Uterus (tissue), 4 donors: ENCODE measurements around the gene ABCG1. TPM values are rescaled to one million over a fixed set of nuclear protein-coding genes. Genes with fewer than 3 reads are reported as not detected.

Experiments used
- DNase-seq, 2 donors: peaks; one replicate each; pipeline ENCODE4 v3.0.0-alpha.2; 2019 to 2020
- H3K27ac ChIP-seq, 2 donors: fragments of 200-600 bp; sonication (generic); 1 replicate in 1 of 2; 2 replicates in 1 of 2; pipeline ENCODE4 v1.5.1; 2016 to 2018
- H3K27me3 ChIP-seq, 2 donors: fragments of 200-600 bp; sonication (generic); one replicate each; pipeline ENCODE4 v1.5.1; 2018 to 2019; ENCODE audit warnings: control low read depth in 1 of 2
- H3K36me3 ChIP-seq, 2 donors: fragments of 200-600 bp; sonication (generic); one replicate each; pipeline ENCODE4 v1.5.1; 2019; ENCODE audit warnings: control low read depth in 1 of 2
- H3K4me1 ChIP-seq, 2 donors: fragments of 200-600 bp; sonication (generic); one replicate each; pipeline ENCODE4 v1.5.1; 2018 to 2019; ENCODE audit warnings: control low read depth in 1 of 2
- H3K4me3 ChIP-seq, 2 donors: fragments of 200-600 bp; sonication (generic); 1 replicate in 1 of 2; 2 replicates in 1 of 2; pipeline ENCODE4 v1.5.1; 2018 to 2019; ENCODE audit warnings: mild to moderate bottlenecking in 1 of 2
- H3K9me3 ChIP-seq, 2 donors: fragments of 200-600 bp; sonication (generic); one replicate each; pipeline ENCODE4 v1.5.1; 2019; ENCODE audit warnings: control low read depth in 1 of 2
- POLR2A ChIP-seq, 2 donors: fragments of 450-650 bp; IDR thresholded peaks; one replicate each; pipeline ENCODE4 v1.6.1; 2016; ENCODE audit warnings: antibody characterized with exemption in 2 of 2, mild to moderate bottlenecking in 1 of 2, moderate library complexity in 1 of 2
- intact Hi-C: fragments of 100-400 bp; cut with DNase I; formaldehyde crosslinking; loops from one replicate; pipeline ENCODE4 v1.15.1; 2023; ENCODE audit warnings: low total_unique reads
- total RNA-seq, 4 donors: library from RNA; depleted of rRNA in 3 of 4; stranded (reverse); fragments of >200 nt in 3 of 4; gene quantifications; one replicate each; pipeline versions ENCODE4 v1.1.0 to v1.2.4, GENCODE V29; 2014 to 2023
- TF ChIP-seq, protein P1 (sequence below), 4 experiments: fragments of 200-600 bp in 2 of 4; fragments of 450-650 bp in 2 of 4; sonication (generic) in 2 of 4; IDR thresholded peaks; one replicate each; pipeline ENCODE4 v1.5.1; 2016 to 2019; ENCODE audit warnings: antibody characterized with exemption in 4 of 4, mild to moderate bottlenecking in 2 of 4, moderate library complexity in 1 of 4
- donor health status: DM: yes; HTN: yes; CAD: no.

The ABCG1 gene
- total RNA-seq, 4 donors from 2014 or later: 11.8 to 51.7 (median 18.4) TPM

DNA sequence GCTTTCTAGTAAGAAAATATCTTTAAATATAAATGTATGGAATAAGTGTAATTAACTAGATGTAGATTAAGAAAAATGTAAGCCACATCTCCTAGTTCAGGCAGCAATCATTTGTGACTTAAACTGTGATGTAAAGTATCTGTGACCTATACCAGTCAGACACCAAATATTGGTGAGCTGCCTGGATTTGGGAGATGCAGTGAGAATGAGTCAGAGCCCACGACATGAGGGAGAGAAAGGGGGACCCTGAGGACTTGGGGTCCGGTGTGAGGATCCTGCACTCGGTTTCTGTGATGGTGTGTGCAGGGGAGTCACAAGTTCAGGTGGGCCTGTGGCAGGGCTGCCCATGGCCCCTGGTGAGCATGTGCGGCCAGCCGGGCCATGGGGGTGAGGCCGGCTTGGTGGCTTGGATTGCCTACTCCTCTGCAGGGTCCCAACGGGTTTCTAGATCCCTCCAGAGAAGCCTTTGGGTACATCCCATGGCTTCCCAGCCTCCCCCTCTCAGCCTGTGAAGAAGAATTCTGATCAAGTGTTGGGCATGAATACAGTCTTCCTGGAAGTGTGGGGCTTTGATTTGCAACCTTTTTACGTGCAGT is 19.0 kb upstream of the ABCG1 start:
- Histone ChIP-seq H3K4me3 (no peak overlapping the region), H3K9me3 (no peaks in the 10 kb centered on the region), H3K27me3 (no peaks in the 10 kb centered on the region), H3K4me1 (no peaks in the 10 kb centered on the region), H3K27ac (no peak overlapping the region), H3K36me3 (no peaks in the 10 kb centered on the region)
- DNase-seq: no peak
- intact Hi-C loops: no loop called here
- TF ChIP-seq POLR2A (IDR thresholded peaks at IDR 0.05): no peak
- TF ChIP-seq, protein P1, sequence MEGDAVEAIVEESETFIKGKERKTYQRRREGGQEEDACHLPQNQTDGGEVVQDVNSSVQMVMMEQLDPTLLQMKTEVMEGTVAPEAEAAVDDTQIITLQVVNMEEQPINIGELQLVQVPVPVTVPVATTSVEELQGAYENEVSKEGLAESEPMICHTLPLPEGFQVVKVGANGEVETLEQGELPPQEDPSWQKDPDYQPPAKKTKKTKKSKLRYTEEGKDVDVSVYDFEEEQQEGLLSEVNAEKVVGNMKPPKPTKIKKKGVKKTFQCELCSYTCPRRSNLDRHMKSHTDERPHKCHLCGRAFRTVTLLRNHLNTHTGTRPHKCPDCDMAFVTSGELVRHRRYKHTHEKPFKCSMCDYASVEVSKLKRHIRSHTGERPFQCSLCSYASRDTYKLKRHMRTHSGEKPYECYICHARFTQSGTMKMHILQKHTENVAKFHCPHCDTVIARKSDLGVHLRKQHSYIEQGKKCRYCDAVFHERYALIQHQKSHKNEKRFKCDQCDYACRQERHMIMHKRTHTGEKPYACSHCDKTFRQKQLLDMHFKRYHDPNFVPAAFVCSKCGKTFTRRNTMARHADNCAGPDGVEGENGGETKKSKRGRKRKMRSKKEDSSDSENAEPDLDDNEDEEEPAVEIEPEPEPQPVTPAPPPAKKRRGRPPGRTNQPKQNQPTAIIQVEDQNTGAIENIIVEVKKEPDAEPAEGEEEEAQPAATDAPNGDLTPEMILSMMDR (IDR thresholded peaks at IDR 0.05): no peak

- no peaks in the 10 kb centered on the region for H3K9me3 ChIP-seq
- intact Hi-C loops: no loop called here
- H3K27ac ChIP-seq: no peak overlapping the region
- H3K27me3 ChIP-seq: no peaks in the 10 kb centered on the region
- TF ChIP-seq, protein P1 (IDR thresholded peaks at IDR 0.05): no peak
- no peak for TF ChIP-seq POLR2A (IDR thresholded peaks at IDR 0.05)
- no peak for DNase-seq
- no peaks in the 10 kb centered on the region for H3K4me1 ChIP-seq
- H3K36me3 ChIP-seq: no peaks in the 10 kb centered on the region
- H3K4me3 ChIP-seq: no peak overlapping the region
These were observed 17.9 kb upstream of the ABCG1 start for GRCh38 chr21:42200906-42201614.

DNA sequence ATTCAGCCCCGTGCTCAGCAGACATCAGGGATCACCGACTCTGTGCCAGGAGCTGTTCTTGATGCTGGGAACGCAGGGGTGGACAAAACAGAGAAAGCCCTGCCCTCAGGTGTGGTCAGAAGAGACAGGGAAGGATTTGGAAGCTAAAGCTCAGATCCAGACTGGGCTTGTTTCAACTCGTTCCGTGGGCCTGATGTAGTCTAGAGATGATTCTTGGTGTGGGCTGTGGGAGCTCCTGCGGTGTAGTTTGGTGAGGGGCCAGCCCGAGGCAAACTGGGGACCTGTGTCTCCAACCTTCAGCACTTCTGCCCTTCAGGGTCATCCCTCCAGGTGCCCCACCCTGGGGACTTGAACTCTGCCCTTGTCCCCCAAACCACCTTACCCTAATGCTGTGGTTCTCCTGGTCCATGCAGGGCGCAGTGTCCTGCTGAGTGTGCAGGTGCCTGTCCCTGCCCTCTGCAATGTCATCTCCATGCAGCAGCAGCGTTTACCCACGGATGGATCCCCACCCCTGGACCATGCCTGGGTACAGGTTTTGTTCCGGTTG is 17.3 kb upstream of the ABCG1 start:
- TF ChIP-seq POLR2A (IDR thresholded peaks at IDR 0.05): no peak
- no peak for DNase-seq
- intact Hi-C loops: no loop called here
- no peak overlapping the region for H3K27ac ChIP-seq
- H3K36me3 ChIP-seq: no peaks in the 10 kb centered on the region
- no peaks in the 10 kb centered on the region for H3K9me3 ChIP-seq
- no peaks in the 10 kb centered on the region for H3K27me3 ChIP-seq
- no peaks in the 10 kb centered on the region for H3K4me1 ChIP-seq
- H3K4me3 ChIP-seq: no peak overlapping the region

DNA sequence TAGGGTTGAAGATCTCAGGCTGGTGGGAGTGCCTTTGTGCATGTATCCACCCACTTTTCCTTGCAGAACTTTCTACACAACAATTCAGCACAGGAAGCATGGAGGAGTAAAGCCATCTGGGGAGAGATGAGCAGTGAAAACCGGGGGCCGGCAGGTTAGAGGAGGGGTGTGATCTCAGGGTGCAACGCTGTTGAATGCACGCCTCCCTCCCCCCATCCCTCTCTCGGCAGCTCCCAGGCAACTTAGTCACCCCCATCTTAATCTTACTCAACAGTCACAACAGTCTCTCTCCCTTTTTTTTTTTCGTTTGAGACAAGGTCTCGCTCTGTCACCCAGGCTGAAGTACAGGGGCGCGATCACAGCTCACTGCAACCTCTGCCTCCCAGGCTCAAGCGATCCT is 16.6 kb upstream of the ABCG1 start:
- Histone ChIP-seq H3K9me3 (no peaks in the 10 kb centered on the region), H3K4me3 (no peak overlapping the region), H3K4me1 (no peaks in the 10 kb centered on the region), H3K27ac (no peak overlapping the region), H3K27me3 (no peaks in the 10 kb centered on the region), H3K36me3 (no peaks in the 10 kb centered on the region)
- TF ChIP-seq, protein P1 (IDR thresholded peaks at IDR 0.05): no peak
- TF ChIP-seq POLR2A (IDR thresholded peaks at IDR 0.05): no peak
- intact Hi-C loops: no loop called here
- DNase-seq: no peak

DNA sequence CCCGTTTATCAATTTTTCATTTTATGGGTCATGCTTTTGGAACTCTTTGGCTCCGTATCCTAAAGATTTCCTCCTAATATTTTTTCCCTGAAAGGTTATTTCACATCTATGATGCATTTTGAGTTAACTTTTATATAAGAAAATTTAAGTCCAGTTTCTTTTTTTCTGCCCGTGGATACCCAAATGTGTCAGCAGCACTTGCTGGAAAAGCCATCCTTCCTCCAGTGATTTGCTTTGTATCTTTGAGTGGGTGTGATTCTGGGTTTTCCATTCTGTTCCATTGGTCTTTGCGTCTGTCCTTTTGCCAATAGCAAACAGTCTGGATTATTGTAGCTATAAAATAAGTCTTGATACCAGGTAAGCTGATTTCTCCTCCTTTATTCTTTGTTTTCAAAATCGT is 15.6 kb upstream of the ABCG1 start:
- no peak for DNase-seq
- Histone ChIP-seq H3K27me3 (no peaks in the 10 kb centered on the region), H3K4me3 (no peak overlapping the region), H3K4me1 (no peaks in the 10 kb centered on the region), H3K9me3 (no peaks in the 10 kb centered on the region), H3K36me3 (no peaks in the 10 kb centered on the region), H3K27ac (no peak overlapping the region)
- TF ChIP-seq, protein P1 (IDR thresholded peaks at IDR 0.05): no peak
- no peak for TF ChIP-seq POLR2A (IDR thresholded peaks at IDR 0.05)
- intact Hi-C loops: no loop called here
